GM21786 (cell line): ENCODE results near the gene ZPLD1.

Source experiments
- ATAC-seq: cut with Tn5 transposase; IDR thresholded peaks from one replicate; pipeline ENCODE4 v1.9.1; 2021; ENCODE audit not compliant: unreplicated experiment

Gene ZPLD1

GRCh38 chr3:102434715-102435114 lies at the start of gene ZPLD1:
ZPLD1 (plus strand) TSS chr3:102435015; CDS start chr3:102438488, 3,473 bp downstream.
- no peak for ATAC-seq

DNA sequence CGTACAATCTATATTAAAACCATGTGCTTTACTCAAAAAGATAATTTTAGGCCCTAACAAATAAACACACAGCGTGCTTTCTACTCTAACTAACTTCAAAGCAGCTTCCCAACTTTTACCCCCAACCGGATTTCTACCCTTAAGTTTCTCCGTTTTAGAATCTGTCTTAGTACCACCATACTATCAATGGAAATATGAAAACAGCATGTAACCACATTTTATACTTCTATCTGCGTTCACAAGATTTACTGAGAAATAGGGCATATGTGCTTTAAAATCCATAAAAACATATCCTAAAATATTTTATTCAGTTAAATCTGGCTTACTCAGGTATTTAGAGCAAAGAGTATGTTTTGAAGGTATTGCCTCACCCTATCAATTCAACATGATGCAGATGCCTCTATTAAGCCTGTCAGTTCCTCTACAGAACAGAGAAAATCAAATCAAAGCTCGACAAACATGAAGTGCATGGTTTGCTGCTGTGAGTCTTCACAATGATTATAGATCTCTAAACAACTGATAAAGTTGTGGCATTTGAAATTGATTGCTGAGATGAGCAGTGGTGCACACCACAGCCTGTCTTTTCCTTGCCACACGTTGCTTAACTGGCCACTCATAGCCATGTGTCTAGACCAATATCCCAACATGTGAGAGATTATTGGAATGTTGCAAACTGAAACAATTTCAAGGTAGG lies 44.5 kb upstream of the ZPLD1 start:
- ATAC-seq = no peak

- no peak for ATAC-seq
These were observed 43.9 kb upstream of the ZPLD1 start for GRCh38 chr3:102390916-102391315.

- no peak for ATAC-seq
These were observed 43.3 kb upstream of the ZPLD1 start for GRCh38 chr3:102391491-102391890.

- no peak for ATAC-seq
These were observed 40.3 kb upstream of the ZPLD1 start for GRCh38 chr3:102394517-102394916.

DNA sequence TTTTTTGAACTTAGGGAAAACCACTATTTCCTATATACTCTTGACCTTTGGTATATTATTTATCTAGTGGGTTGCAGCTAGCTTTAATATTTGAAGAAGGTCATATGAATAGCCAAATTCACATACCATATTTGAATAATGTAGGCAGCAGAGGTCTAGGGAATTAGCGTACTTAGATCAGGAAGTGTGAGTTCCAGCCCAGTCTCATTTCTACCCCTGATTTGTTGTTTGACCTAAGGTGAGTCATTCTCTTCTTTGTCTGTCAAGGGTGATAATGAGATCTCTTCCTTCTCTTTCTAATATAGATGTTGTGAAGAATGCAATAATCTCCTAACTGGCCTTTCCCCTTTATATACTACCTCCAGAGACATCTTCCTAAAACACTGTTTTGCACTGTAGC lies 36.6 kb upstream of the ZPLD1 start:
- no peak for ATAC-seq

- no peak for ATAC-seq
These were observed 36.1 kb upstream of the ZPLD1 start for GRCh38 chr3:102398666-102399065.

- no peak for ATAC-seq
These were observed 34.7 kb upstream of the ZPLD1 start for GRCh38 chr3:102400142-102400541.

GRCh38 chr3:102400766-102401165 lies 34.0 kb upstream of the ZPLD1 start:
- no peak for ATAC-seq

DNA sequence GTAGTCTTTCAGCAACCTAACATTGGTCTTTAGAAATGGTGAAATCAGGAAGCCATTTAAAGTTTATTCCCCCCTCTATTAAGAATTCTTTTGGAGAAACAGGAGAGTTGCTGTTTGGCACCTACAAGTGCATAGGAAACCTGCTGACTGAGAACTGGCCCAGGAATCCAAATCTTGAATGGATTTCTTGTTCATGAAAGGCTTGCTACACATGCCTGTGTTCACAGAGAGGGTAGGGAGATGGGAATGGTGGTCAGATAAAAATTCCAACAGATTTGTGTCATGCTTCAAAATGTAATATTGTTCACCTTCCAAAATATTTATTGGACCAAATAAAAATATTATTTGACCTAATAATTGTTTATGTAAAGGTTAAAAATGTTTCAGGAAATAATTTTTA lies 24.2 kb upstream of the ZPLD1 start:
- no peak for ATAC-seq

- peak; percentile 51 for ATAC-seq
These were observed 19.3 kb upstream of the ZPLD1 start for GRCh38 chr3:102415553-102415952.

- no peak for ATAC-seq
These were observed 15.0 kb upstream of the ZPLD1 start for GRCh38 chr3:102419786-102420185.

DNA sequence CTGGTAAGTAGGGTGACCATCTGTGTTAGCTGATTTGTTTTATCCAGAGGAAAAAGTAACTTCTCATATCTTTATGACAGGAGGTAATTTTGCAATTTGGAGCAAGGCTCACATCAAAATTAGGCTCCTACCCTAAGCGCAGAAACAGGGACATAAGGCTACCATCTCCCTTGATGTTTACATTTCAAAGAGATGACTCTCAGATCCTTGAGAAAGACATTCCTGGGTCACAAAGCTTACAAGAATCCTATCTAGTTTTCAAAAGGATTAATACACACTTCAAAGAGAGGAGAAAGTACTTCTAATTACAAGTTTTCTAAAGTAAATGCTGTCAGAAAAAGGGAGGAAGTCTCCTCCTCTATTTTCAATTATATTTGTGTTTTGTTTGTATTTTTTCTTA lies 7.0 kb downstream of the ZPLD1 start:
- no peak for ATAC-seq

- ATAC-seq = no peak
These were observed 8.2 kb downstream of the ZPLD1 start for GRCh38 chr3:102443021-102443420.

- no peak for ATAC-seq
These were observed 9.3 kb downstream of the ZPLD1 start for GRCh38 chr3:102444101-102444500.

- ATAC-seq = no peak
These were observed 12.5 kb downstream of the ZPLD1 start for GRCh38 chr3:102447272-102447671.

DNA sequence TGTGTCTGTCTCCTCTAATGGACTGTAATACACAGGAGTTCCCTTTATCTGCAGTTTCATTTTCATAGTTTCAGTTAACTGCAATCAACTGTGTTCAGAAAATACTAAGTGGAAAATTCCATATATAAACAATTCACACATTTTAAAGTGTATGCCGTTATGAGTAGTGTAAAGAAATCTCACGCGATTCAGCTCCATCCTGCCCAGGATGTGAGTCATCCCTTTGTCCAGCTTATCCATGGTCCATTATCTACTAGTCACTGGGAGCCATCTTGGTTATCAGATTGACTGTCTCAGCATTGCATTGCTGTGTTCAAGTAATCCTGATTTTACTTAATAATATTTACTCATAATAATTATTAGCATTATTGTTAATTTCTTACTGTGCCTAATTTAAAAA lies 14.5 kb downstream of the ZPLD1 start:
- no peak for ATAC-seq

DNA sequence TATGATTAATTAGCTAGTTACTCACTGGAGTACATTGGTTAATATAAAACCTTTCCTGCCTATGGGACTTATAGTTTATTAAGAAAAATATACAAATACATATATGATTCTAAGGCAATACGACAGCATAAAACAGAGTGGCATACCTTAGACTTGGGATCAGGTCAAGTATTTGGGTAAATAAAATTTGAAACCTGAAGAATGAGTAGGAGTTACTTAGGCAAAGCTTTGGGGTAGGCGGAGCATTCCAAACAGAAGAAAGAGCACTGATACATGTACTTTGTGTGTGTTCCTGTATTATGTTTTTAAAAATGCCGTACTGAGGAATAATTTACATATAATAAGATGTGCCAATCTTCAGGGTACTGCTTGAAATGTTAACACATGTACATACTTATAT lies 15.1 kb downstream of the ZPLD1 start:
- ATAC-seq = no peak

DNA sequence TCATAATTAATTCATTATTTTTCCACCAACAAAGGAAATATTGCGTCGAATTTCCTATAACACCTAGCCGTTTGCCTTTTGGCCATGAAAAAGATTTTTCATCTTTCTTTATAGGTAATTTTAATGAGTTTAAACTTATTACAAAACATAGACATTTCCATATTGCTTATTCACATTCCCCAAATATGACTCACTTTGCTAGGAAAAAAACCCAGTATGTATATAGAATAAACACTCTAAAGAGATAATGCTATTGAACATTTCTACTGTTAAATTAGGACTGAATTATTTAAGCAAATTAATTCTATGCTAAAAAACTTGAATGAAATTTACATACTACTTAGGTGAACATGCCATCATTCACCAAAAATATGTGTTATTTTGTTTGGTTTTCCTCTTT lies 16.2 kb downstream of the ZPLD1 start:
- no peak for ATAC-seq

- ATAC-seq = no peak
These were observed 16.7 kb downstream of the ZPLD1 start for GRCh38 chr3:102451543-102451942.

DNA sequence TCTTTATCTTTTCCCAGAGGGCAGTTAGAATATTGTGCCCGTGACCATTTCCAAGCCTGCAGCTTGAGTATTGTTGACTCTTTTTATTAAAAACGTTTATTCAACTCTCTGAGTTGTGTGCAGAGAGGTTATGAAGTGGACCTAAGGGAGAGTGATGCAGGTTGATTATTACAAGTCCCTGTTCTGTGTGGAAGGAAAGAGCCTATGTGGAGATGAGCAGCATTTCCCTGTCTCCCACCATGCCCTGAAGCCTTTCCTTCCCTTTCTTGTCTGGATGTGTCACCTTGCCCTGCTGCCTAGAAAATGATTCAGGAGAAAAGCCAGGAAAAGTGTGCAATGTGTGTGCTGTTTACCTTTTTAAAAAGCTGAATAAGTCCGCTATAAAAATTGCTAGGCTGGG lies 19.4 kb downstream of the ZPLD1 start:
- no peak for ATAC-seq

DNA sequence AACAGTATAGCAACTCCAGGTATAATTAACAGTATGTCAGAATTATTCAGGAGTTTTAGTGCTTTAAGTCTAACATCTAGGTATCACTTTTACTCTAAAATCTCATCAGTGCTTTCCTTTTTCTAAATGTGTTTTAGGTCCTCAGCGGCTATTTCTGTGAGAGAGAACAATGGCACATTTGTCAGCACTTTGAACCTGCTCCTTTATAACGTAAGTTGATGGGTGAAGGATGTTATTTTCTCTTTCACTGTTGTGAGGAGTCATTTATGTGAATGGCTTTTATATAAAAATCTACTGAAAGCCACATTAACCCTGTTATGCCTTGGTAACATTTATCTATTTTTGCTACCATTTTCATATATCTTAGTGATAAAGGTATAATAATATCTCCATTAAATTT lies 22.8 kb downstream of the ZPLD1 start:
- no peak for ATAC-seq

- no peak for ATAC-seq
These were observed 25.8 kb downstream of the ZPLD1 start for GRCh38 chr3:102460579-102460978.
